NCI-H345 (cell line): ENCODE measurements around the gene PNPLA5.
"Not testable (repeated sequence)": the region's sequence is repeated elsewhere in the genome, so short reads cannot be mapped to it uniquely, and the experiment has no call there.

Experiments used
- DNase-seq: peaks from one replicate; lab custom pipeline; 2025; lab: John Stamatoyannopoulos, UW

PNPLA5 gene

GRCh38 chr22:43891360-43892182, at the start of gene PNPLA5:
Gene PNPLA5, minus strand, starts transcription at chr22:43892013. Its CDS starts 133 bp downstream, at chr22:43891880.
- DNase-seq, result peak; percentile 14

- DNase-seq, result no peak
Observed at GRCh38 chr22:43941449-43941848, 49.6 kb upstream of the PNPLA5 start.

DNA sequence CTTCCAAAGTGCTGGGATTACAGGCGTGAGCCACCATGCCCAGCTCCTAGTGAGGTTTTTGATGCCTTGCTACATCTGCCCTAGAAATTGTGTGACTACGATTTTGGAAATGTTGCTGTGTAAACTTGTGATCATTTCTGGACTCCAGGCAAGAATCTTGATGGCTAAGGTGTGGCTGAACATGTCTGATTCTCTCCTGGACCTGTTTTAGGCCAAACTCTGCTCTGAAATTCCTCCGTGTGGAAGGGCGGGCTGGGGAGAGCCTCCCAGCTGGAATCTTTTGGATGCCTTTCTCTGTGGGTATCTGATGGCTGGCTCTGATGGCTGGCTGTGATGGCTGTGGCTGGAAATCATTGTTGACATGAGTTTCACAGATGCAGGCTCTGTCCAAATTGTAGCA, 40.0 kb upstream of the PNPLA5 start:
- DNase-seq, result no peak

DNA sequence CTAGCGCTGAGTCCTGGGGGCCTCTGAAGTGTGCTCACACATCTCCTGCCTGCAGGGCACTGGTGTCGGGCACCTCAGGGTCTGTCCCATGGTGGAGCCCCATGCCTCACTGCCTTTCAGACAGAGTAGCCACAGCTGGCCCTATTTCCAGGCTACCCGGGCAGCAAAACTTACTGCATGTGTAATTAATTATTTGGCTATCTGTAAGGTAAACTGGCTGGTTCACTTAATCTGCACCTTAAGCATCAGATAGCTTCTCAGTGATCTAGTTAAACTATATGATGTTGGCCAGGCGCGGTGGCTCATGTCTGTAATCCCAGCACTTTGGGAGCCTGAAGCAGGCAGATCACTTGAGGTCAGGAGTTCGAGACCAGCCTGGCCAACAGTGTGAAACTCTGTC, 37.1 kb upstream of the PNPLA5 start:
- no peak for DNase-seq

DNA sequence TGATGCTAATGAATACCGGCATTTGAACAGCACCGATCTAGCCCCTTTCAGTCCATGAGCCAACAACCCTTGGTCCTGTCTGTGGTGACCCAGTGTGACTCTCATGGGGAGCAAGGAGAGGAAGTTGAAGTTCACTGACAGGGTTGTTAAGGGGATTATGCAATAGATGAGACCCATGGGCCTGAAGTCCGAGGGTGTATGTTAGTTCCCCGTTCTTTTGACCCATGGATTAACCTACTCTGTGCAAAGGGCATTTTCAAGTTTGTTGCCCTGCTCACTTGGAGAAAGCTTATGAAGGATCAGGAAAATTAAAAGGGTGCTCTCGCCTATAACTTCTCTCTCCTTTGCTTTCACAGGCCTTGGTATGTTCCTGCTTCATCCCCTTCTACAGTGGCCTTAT, 36.7 kb upstream of the PNPLA5 start:
- DNase-seq, result no peak

- DNase-seq, result no peak
Observed at GRCh38 chr22:43926349-43926710, 34.5 kb upstream of the PNPLA5 start.

- peak; percentile 21 for DNase-seq
Observed at GRCh38 chr22:43925433-43926348, 33.9 kb upstream of the PNPLA5 start.

- DNase-seq, result no peak
Observed at GRCh38 chr22:43924877-43925276, 33.1 kb upstream of the PNPLA5 start.

DNA sequence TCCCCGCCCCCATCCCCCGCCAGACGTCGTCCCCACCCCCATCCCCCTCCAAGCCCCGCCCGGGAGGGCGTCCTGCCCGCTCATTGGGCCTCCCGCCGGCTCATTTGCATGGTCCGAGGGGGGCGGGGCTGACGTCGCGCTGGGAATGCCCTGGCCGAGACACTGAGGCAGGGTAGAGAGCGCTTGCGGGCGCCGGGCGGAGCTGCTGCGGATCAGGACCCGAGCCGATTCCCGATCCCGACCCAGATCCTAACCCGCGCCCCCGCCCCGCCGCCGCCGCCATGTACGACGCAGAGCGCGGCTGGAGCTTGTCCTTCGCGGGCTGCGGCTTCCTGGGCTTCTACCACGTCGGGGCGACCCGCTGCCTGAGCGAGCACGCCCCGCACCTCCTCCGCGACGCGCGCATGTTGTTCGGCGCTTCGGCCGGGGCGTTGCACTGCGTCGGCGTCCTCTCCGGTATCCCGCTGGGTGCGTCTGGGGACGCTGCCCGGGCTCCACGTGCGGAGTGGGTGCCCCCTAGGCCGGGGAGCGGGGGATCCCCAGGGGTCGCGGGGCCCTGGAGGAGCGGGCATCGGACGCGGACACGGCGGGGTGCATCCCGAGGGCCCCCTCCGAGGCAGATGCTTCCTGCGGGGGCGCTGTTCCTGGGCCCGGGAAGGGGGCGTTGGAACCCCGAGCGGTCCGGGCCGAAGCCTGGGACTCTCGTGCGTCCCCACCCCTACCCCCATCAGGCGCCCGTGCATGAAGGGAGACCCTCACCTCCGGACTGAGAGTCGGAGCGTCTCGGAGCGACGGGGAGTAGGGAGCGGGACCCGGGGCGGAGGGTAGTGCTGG, 32.0 kb upstream of the PNPLA5 start, which contains the start of gene PNPLA3:
Gene PNPLA3, plus strand, starts transcription at position 175 of the 834 bp plus-strand sequence. Its CDS starts 107 bp downstream, at position 282.
- DNase-seq, result peak; percentile 91

GRCh38 chr22:43923191-43923590, 31.4 kb upstream of the PNPLA5 start:
- no peak for DNase-seq

DNA sequence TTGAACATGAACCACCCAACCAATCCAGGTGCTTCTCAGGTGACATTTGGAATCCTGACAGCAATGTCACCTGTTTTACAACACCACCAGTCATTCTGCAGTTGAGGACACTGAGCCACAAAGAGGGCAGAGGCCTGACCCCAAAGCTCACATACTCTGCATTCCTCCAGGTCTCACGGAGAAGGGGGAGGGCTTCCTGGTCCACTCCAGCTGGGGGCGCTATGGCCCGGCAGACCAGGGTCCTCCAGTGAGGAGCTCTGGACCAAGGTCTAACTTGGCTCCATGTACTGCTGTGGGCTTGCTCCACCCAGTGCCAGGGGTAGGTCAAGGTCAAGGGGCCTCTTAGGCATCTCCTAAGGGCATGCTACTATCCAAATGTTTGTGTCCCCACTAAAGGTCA, 30.3 kb upstream of the PNPLA5 start:
- DNase-seq, result no peak

- no peak for DNase-seq
Observed at GRCh38 chr22:43921370-43921769, 29.6 kb upstream of the PNPLA5 start.

DNA sequence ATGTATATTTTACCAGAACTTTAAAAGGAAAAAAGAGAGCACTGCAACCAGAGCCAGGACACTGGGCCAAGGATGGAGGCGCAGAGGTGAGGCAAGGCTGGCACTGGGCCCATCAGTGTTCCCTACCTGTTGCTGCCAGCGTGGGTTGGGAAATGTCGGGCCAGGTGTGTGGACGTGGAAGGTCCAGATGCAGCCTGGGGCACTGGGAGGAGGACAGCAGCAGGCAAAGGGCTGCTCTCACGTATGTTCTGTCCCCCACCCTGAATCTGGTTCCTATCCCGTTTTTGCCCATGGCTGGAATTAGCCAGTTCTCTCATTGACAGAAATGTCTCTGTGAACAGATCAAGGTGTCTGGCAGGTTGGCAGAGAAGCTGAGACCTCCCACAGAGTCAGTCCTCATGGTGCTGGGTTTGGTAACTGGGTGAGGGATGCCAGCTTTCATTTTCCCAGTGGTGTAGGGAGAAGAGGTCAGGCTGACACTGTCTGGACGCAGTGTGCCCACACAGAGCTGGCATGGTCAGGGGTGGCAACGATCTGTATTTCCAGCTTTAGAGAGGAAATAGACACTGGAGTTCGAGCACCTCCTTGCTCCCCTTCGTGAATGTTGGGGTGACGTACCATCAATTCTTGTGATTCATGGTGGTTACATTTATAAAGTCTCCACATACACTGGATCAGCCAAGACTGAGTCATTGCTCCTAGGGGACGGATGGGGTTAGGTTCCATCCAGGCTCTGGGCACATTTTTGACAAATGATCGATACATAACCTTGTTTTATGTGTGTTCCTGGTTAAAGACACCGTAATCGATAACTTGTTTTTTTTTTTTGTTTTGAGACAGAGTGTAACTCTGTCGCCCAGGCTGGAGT, 27.5 kb upstream of the PNPLA5 start:
- no peak for DNase-seq

DNA sequence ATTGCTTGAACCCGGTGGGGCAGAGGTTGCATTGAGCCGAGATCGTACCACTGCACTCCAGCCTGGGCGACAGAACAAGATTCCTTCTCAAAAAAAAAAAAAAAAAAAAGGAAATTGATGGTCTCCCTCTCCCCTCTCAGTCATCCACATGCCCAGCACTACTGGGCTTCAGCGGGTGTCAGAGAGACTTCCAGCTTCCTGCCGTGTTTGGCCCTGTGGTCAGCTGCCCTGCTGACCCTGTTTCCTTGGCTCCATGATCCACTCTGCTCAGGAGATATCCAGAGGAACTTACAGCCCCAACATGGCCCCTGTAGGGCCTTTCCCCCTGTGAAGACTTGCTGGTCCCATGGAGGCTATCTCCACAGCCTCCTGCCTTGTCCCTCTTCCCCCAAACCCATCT, 25.7 kb upstream of the PNPLA5 start:
- DNase-seq, result no peak

- no peak for DNase-seq
Observed at GRCh38 chr22:43911351-43911750, 19.5 kb upstream of the PNPLA5 start.

DNA sequence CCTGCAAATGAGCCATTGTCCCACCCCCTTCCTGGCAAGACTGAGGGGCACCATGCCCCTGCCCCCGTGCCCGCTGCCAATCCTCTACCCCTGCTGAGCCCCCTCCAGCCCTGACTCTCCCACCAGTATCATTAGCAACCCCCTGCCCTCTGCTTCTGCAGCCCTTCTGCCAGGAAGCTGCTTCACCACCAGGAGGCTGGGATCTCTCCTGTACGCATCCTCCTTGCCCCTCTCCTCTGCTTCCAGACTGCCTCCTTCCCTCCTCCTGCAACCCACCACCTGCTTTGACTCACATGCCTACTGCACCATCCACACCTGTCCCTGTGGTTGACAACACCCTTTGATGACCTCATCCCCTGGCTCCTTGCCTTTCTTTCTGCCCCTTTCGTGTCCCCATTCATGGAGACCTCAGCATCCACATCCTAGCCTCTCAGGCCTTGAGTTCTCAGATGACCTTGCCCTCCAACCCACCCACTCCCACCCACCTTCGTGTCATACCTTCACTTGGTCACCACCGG, 18.4 kb upstream of the PNPLA5 start:
- no peak for DNase-seq

- DNase-seq, result no peak
Observed at GRCh38 chr22:43909708-43910107, 17.9 kb upstream of the PNPLA5 start.

GRCh38 chr22:43905681-43906080, 13.9 kb upstream of the PNPLA5 start:
- DNase-seq, result no peak

DNA sequence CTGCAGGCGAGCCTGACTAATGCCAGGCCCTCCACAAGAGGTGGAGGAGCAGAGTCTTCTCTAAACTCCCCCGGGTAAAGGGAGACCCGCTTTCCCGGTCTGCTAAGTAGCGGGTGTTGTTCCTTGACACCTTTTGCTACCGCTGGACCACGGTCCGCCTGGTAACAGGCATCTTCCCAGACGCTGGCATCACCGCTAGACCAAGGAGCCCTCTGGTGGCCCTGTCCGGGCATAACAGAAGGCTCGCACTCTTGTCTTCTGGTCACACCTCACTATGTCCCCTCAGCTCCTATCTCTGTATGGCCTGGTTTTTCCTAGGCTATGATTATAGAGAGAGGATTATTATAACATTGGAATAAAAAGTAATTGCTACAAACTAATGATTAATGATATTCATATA, 12.6 kb upstream of the PNPLA5 start:
- not testable (repeated sequence) for DNase-seq

DNA sequence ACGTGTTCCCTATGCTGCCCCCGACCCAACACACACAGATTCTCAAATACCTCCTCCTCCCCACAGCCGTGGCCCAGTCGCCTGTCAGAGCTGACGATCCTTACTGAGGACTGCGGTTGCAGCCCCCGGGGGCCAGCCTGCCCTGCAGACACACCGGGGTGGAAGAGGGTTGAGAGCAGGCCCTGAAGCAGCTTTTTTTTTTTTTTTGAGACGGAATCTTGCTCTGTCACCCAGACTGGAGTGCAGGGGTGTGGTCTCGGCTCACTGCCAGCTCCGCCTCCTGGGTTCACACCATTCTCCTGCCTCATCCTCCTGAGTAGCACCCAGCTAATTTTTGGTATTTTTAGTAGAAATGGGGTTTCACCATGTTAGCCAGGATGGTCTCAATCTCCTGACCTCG, 11.2 kb upstream of the PNPLA5 start:
- not testable (repeated sequence) for DNase-seq
